Liver (tissue), 9 donors: ENCODE measurements around the gene RNF222. TPM values are rescaled to one million over a fixed set of nuclear protein-coding genes. Genes with fewer than 3 reads are reported as not detected.
"Not testable (repeated sequence)": the region's sequence is repeated elsewhere in the genome, so short reads cannot be mapped to it uniquely, and the experiment has no call there.

Experiments used
- DNase-seq: peaks from one replicate; pipeline ENCODE4 v3.0.0-alpha.2; 2017; ENCODE audit warnings: low spot score
- H3K27ac ChIP-seq, 2 donors: one replicate each; pipeline ENCODE4 v1.7.0; 2013; ENCODE audit warnings: inconsistent platforms in 2 of 2, low read length in 2 of 2, control low read depth in 1 of 2, low read depth in 1 of 2, mild to moderate bottlenecking in 1 of 2
- H3K27me3 ChIP-seq, 4 donors: one replicate each; pipeline versions ENCODE4 v1.6.1 to v1.7.0; 2013; ENCODE audit warnings: low read length in 3 of 4, inconsistent platforms in 1 of 4, mild to moderate bottlenecking in 1 of 4, moderate library complexity in 1 of 4; ENCODE audit not compliant: control insufficient read depth in 4 of 4, insufficient read depth in 4 of 4
- H3K36me3 ChIP-seq, 4 donors: one replicate each; pipeline versions ENCODE4 v1.6.1 to v1.7.0; 2013; ENCODE audit warnings: low read length in 3 of 4, mild to moderate bottlenecking in 3 of 4, low read depth in 1 of 4, moderate library complexity in 1 of 4; ENCODE audit not compliant: control insufficient read depth in 4 of 4, insufficient read depth in 3 of 4
- H3K4me1 ChIP-seq, 4 donors: one replicate each; pipeline versions ENCODE4 v1.6.1 to v1.7.0; 2013; ENCODE audit warnings: low read length in 3 of 4, mild to moderate bottlenecking in 3 of 4, moderate library complexity in 1 of 4; ENCODE audit not compliant: control insufficient read depth in 4 of 4, insufficient read depth in 4 of 4
- H3K4me3 ChIP-seq, 3 donors: one replicate each; pipeline versions ENCODE4 v1.6.1 to v1.7.0; 2013; ENCODE audit warnings: low read length in 3 of 3, control low read depth in 1 of 3, low read depth in 1 of 3, mild to moderate bottlenecking in 1 of 3
- H3K9ac ChIP-seq, 2 donors: one replicate each; pipeline ENCODE4 v1.7.0; 2013; ENCODE audit warnings: low read length in 2 of 2, mild to moderate bottlenecking in 2 of 2, moderate library complexity in 2 of 2, control low read depth in 1 of 2, low read depth in 1 of 2
- H3K9me3 ChIP-seq, 4 donors: one replicate each; pipeline versions ENCODE4 v1.6.1 to v1.7.0; 2013; ENCODE audit warnings: low read length in 3 of 4; ENCODE audit not compliant: control insufficient read depth in 4 of 4
- FOXA1 ChIP-seq: IDR thresholded peaks from 2 replicates; pipeline ENCODE4 v1.6.1; 2016; ENCODE audit warnings: antibody characterized with exemption
- FOXA2 ChIP-seq: IDR thresholded peaks from 2 replicates; pipeline ENCODE4 v1.6.1; 2016; ENCODE audit warnings: antibody characterized with exemption
- HNF4A ChIP-seq, 2 donors: conservative IDR thresholded peaks; 2 replicates each; pipeline ENCODE4 v1.6.1; 2016; ENCODE audit warnings: antibody characterized with exemption in 2 of 2, mild to moderate bottlenecking in 2 of 2
- HNF4G ChIP-seq: IDR thresholded peaks from 2 replicates; pipeline ENCODE4 v1.6.1; 2016; ENCODE audit warnings: antibody characterized with exemption
- JUND ChIP-seq, 2 donors: IDR thresholded peaks; 2 replicates each; pipeline ENCODE4 v1.6.1; 2016; ENCODE audit warnings: antibody characterized with exemption in 2 of 2
- NR2F2 ChIP-seq: IDR thresholded peaks from 2 replicates; pipeline ENCODE4 v1.6.1; 2016; ENCODE audit warnings: antibody characterized with exemption
- RAD21 ChIP-seq, 2 donors: IDR thresholded peaks; 2 replicates each; pipeline ENCODE4 v1.6.1; 2016; ENCODE audit warnings: antibody characterized with exemption in 2 of 2, mild to moderate bottlenecking in 2 of 2
- RXRA ChIP-seq, 2 donors: IDR thresholded peaks; 2 replicates each; pipeline ENCODE4 v1.6.1; 2017 to 2018; ENCODE audit warnings: antibody characterized with exemption in 2 of 2, mild to moderate bottlenecking in 1 of 2
- SP1 ChIP-seq: IDR thresholded peaks from 2 replicates; pipeline ENCODE4 v1.6.1; 2018; ENCODE audit warnings: antibody characterized with exemption, mild to moderate bottlenecking
- TAF1 ChIP-seq: conservative IDR thresholded peaks from 2 replicates; pipeline ENCODE4 v1.6.1; 2016; ENCODE audit warnings: antibody characterized with exemption, mild to moderate bottlenecking
- WGBS: extraction: QIAGEN DNeasy Blood & Tissue Kit; methylation state at CpG from one replicate; pipeline ENCODE4 v1.1.7; 2013; 5-methylcytosine and 5-hydroxymethylcytosine counted together
- polyA plus RNA-seq, 2 donors: library from polyadenylated mRNA; stranded (reverse) in 1 of 2; unstranded in 1 of 2; fragments of 200-250 nt in 1 of 2; fragments of >200 nt in 1 of 2; fragmentation: Nextera tagmentation in 1 of 2; extraction: Ambion mirVana in 1 of 2; gene quantifications; one replicate each; pipeline versions ENCODE4 v1.2.1 to v1.2.3, GENCODE V29; 2013 to 2015
- total RNA-seq, 2 donors: library from RNA; depleted of rRNA; stranded (reverse); fragments of >200 nt; gene quantifications; one replicate each; pipeline ENCODE4 v1.2.3, GENCODE V29; 2014
- TF ChIP-seq, protein P1 (sequence below): fragments of 150-350 bp; IDR thresholded peaks from 2 replicates; pipeline ENCODE4 v1.5.1; 2017; ENCODE audit warnings: improper control_type of control experiment, low read depth, low read length; ENCODE audit not compliant: missing input control
- TF ChIP-seq, protein P2 (sequence below): IDR thresholded peaks from 2 replicates; pipeline ENCODE4 v1.6.1; 2016; ENCODE audit warnings: antibody characterized with exemption
- TF ChIP-seq, protein P3 (sequence below): IDR thresholded peaks from 2 replicates; pipeline ENCODE4 v1.6.1; 2016; ENCODE audit warnings: antibody characterized with exemption
- TF ChIP-seq, protein P4 (sequence below): IDR thresholded peaks from 2 replicates; pipeline ENCODE4 v1.6.1; 2016; ENCODE audit warnings: antibody characterized with exemption, mild to moderate bottlenecking
- TF ChIP-seq, protein P5 (sequence below): IDR thresholded peaks from 2 replicates; pipeline ENCODE4 v1.6.1; 2016; ENCODE audit warnings: antibody characterized with exemption
- donor health status: healthy.
- donor health status: healthy.
- donor health status: healthy.
- donor health status: healthy.
- donor health status: healthy.

The RNF222 gene
- total and polyA plus RNA-seq, 4 donors = not detected

DNA sequence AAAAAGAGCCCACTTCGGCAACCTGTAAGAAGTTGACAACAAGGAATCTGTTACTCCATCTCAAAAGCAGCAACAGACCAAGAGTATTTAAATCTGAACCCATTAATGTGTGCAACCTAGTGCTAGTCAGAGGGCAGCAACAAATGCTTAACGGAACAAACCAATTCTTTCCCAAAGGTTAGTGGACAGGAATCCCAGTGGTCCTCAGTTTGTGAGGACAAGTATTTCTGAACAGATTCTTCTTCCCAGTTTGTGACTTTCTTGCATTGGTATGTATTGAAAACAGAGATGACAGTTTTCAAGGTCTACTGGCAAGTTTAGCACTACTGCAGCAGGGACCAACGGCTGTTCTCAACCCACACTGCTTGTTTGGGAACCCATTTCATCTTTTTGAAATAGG is 17.6 kb downstream of the RNF222 start (continued):
- TF ChIP-seq, protein P1, sequence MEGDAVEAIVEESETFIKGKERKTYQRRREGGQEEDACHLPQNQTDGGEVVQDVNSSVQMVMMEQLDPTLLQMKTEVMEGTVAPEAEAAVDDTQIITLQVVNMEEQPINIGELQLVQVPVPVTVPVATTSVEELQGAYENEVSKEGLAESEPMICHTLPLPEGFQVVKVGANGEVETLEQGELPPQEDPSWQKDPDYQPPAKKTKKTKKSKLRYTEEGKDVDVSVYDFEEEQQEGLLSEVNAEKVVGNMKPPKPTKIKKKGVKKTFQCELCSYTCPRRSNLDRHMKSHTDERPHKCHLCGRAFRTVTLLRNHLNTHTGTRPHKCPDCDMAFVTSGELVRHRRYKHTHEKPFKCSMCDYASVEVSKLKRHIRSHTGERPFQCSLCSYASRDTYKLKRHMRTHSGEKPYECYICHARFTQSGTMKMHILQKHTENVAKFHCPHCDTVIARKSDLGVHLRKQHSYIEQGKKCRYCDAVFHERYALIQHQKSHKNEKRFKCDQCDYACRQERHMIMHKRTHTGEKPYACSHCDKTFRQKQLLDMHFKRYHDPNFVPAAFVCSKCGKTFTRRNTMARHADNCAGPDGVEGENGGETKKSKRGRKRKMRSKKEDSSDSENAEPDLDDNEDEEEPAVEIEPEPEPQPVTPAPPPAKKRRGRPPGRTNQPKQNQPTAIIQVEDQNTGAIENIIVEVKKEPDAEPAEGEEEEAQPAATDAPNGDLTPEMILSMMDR = no peak
- TF ChIP-seq FOXA2 = no peak
- TF ChIP-seq, protein P2, sequence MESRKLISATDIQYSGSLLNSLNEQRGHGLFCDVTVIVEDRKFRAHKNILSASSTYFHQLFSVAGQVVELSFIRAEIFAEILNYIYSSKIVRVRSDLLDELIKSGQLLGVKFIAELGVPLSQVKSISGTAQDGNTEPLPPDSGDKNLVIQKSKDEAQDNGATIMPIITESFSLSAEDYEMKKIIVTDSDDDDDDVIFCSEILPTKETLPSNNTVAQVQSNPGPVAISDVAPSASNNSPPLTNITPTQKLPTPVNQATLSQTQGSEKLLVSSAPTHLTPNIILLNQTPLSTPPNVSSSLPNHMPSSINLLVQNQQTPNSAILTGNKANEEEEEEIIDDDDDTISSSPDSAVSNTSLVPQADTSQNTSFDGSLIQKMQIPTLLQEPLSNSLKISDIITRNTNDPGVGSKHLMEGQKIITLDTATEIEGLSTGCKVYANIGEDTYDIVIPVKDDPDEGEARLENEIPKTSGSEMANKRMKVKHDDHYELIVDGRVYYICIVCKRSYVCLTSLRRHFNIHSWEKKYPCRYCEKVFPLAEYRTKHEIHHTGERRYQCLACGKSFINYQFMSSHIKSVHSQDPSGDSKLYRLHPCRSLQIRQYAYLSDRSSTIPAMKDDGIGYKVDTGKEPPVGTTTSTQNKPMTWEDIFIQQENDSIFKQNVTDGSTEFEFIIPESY = no peak

DNA sequence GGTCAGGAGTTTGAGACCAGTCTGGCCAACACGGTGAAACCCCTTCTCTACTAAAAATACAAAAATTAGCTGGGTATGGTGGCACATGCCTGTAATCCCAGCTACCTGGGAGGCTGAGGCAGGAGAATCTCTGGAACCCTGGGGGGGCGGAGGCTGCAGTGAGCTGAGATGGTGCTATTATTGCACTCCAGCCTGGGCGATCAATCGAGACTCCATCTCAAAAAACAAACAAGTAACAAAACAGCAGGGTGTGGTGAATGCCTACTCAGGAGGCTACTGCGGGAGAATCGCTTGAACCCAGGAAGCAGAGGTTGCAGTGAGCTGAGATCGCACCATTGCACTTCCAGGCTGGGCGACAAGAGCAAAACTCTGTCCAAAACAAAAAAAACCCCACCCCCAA is 19.5 kb downstream of the RNF222 start:
- not testable (repeated sequence) for H3K9me3 ChIP-seq, H3K9ac ChIP-seq, H3K27me3 ChIP-seq, H3K4me3 ChIP-seq, DNase-seq, H3K27ac ChIP-seq
- WGBS = 88% methylated on average over 8 of the region's 8 CpGs
- H3K4me1 ChIP-seq = peaks cover 7 to 46% (median 39%) of the 10 kb centered on the region in 4 donors
- peaks cover 12 to 39% (median 33%) of the 10 kb centered on the region in 4 donors for H3K36me3 ChIP-seq

DNA sequence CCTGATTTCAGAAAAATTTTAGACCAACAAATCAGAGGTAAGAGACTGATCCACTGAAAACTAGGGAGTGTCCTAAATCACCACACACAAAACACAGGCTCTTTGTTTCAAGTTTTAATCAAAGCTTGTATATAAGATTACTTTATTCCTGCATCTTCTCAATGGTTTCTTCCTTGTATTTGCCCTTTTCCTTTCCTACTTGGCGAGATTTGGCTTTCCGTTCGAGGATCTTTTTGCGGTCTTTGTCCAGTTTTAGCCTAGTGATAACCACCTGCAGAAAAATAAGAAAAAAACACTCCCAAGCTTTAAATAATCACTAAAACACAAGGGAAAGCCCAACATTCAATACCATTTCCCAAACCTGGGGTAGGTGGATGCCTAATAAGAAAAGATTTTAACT is 20.2 kb downstream of the RNF222 start:
- no peak for DNase-seq
- Histone ChIP-seq H3K9me3 (no peaks in the 10 kb centered on the region), H3K4me1 (peaks cover 7 to 46% (median 38%) of the 10 kb centered on the region in 4 donors), H3K27ac (no peak overlapping the region), H3K9ac (no peak overlapping the region), H3K36me3 (peaks cover 12 to 39% (median 33%) of the 10 kb centered on the region in 4 donors), H3K4me3 (no peak overlapping the region), H3K27me3 (no peaks in the 10 kb centered on the region)
- TF ChIP-seq NR2F2 (no peak), FOXA1 (no peak), RAD21 (IDR thresholded peaks at IDR 0.05) (no peak), HNF4G (no peak)
- 93% methylated on average over 4 of the region's 4 CpGs for WGBS

DNA sequence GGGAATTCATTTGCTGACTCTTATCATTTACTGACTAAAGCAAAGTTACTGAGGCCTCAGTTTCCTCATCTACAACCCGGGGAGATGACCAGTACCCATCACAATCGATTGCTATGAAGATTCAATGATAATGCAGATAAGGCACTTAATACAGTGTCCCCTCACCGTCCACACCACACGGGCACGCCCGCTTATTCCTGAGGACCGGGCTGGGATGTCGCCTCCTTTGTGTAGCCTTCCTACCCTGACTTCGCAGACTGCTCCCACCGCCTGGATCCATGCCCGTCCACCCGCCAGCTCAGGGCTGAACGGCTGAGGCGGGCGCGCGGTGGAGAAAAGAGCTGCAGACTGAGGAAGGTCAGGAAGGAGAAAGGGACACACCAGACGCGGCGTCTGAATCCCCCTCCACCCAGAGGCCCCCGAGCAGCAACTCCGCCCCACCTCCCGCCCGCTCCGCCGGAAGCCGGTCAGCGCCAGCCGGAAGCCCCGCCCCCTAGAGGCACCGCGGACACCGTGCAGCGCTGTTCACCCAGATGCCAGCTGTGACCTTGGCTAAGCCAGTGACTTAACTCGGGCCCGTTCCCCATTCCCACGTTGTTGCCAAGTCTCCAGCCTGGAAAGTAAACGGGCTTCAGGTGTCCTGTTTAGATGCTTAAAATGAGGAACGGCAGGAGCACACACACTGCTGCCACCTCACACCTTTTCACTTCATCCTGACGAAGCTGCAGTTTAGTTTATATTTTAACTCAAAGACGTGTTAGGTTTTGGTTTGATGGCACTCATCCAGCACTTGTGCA is 21.2 kb downstream of the RNF222 start, which contains the start of gene KRABD2:
Gene KRABD2, minus strand, starts transcription at position 434 of the 797 bp plus-strand sequence.
- Histone ChIP-seq H3K9me3 (no peaks in the 10 kb centered on the region), H3K4me1 (peaks cover 2 to 39% (median 31%) of the 10 kb centered on the region in 4 donors), H3K27ac (peak within 1 kb of the TSS; percentile 44 to 74), H3K36me3 (peaks cover 7 to 39% (median 32%) of the 10 kb centered on the region in 4 donors), H3K27me3 (no peaks in the 10 kb centered on the region), H3K4me3 (peak within 1 kb of the TSS; percentile 74 to 92 (median 77)), H3K9ac (peak within 1 kb of the TSS; percentile 69 to 93)
- peak; percentile 89 for DNase-seq
- WGBS = under 1% methylated on average over 41 of the region's 41 CpGs
- TF ChIP-seq, protein P3, sequence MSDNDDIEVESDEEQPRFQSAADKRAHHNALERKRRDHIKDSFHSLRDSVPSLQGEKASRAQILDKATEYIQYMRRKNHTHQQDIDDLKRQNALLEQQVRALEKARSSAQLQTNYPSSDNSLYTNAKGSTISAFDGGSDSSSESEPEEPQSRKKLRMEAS = peak; percentile 28
- TF ChIP-seq FOXA1 (peak; percentile 52), NR2F2 (no peak), SP1 (peak; percentile 54), HNF4A (conservative IDR thresholded peaks at IDR 0.05) (peak; percentile 20 to 31), JUND (IDR thresholded peaks at IDR 0.05) (peak in 1 of 2 donors; percentile 39), TAF1 (peak; percentile 62), FOXA2 (no peak), HNF4G (no peak), RXRA (IDR thresholded peaks at IDR 0.05) (peak; percentile 39 to 41)
- TF ChIP-seq, protein P2 = peak; percentile 70
- TF ChIP-seq, protein P4, sequence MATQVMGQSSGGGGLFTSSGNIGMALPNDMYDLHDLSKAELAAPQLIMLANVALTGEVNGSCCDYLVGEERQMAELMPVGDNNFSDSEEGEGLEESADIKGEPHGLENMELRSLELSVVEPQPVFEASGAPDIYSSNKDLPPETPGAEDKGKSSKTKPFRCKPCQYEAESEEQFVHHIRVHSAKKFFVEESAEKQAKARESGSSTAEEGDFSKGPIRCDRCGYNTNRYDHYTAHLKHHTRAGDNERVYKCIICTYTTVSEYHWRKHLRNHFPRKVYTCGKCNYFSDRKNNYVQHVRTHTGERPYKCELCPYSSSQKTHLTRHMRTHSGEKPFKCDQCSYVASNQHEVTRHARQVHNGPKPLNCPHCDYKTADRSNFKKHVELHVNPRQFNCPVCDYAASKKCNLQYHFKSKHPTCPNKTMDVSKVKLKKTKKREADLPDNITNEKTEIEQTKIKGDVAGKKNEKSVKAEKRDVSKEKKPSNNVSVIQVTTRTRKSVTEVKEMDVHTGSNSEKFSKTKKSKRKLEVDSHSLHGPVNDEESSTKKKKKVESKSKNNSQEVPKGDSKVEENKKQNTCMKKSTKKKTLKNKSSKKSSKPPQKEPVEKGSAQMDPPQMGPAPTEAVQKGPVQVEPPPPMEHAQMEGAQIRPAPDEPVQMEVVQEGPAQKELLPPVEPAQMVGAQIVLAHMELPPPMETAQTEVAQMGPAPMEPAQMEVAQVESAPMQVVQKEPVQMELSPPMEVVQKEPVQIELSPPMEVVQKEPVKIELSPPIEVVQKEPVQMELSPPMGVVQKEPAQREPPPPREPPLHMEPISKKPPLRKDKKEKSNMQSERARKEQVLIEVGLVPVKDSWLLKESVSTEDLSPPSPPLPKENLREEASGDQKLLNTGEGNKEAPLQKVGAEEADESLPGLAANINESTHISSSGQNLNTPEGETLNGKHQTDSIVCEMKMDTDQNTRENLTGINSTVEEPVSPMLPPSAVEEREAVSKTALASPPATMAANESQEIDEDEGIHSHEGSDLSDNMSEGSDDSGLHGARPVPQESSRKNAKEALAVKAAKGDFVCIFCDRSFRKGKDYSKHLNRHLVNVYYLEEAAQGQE = no peak
- TF ChIP-seq, protein P5, sequence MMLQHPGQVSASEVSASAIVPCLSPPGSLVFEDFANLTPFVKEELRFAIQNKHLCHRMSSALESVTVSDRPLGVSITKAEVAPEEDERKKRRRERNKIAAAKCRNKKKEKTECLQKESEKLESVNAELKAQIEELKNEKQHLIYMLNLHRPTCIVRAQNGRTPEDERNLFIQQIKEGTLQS = no peak
